NB4 (cell line): Measurements from ENCODE around the gene ETV6.

Source experiments
- MYC ChIP-seq: IDR thresholded peaks from 2 replicates; pipeline ENCODE4 v1.6.1; 2011; ENCODE audit warnings: low read depth, low read length
- POLR2A ChIP-seq: IDR thresholded peaks from 2 replicates; pipeline ENCODE4 v1.6.1; 2011; ENCODE audit warnings: mild to moderate bottlenecking; ENCODE audit not compliant: insufficient read length; ENCODE audit errors: extremely low read depth
- TF ChIP-seq, protein P1 (sequence below): IDR thresholded peaks from one replicate; pipeline ENCODE4 v1.5.1; 2012; ENCODE audit warnings: low read depth, low read length
- TF ChIP-seq, protein P2 (sequence below): IDR thresholded peaks from 2 replicates; pipeline ENCODE4 v1.6.1; 2011; ENCODE audit warnings: low read depth, low read length

DNA sequence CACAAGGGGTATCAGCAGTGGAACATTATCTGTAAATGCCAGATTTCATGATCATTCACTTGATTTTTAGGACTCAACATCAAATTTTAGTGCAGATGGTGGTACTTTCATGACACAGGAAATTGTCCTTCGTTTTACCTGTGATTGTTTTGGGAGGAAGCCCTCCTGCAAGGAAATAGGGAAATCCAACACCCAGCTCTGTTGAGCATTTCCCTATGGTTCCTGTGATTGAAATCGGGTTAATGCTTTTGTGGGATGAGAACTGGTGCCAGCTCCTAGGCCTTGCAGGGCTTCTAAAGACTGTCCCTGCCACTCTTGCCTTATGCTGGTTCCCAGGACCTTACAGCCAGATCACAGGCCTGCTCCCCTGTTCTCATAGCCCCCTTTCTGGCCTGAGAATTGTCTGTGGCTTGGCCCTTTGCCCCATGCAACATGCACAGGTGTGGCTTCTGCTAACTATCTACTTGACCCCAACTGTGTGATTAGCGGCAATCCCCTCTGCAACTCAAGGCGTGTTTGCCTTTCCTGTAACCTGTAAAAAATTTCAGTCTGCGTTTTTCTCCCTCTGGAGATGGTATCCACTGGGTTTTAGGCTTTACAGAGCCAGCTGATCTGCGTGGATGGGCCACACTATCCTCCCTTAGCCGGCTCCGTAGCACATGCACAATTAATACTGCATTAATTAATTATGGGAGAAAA lies 112.5 kb downstream of the ETV6 start:
- TF ChIP-seq, protein P1, sequence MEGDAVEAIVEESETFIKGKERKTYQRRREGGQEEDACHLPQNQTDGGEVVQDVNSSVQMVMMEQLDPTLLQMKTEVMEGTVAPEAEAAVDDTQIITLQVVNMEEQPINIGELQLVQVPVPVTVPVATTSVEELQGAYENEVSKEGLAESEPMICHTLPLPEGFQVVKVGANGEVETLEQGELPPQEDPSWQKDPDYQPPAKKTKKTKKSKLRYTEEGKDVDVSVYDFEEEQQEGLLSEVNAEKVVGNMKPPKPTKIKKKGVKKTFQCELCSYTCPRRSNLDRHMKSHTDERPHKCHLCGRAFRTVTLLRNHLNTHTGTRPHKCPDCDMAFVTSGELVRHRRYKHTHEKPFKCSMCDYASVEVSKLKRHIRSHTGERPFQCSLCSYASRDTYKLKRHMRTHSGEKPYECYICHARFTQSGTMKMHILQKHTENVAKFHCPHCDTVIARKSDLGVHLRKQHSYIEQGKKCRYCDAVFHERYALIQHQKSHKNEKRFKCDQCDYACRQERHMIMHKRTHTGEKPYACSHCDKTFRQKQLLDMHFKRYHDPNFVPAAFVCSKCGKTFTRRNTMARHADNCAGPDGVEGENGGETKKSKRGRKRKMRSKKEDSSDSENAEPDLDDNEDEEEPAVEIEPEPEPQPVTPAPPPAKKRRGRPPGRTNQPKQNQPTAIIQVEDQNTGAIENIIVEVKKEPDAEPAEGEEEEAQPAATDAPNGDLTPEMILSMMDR = no peak
- no peak for TF ChIP-seq POLR2A
- TF ChIP-seq MYC = no peak
- TF ChIP-seq, protein P2, sequence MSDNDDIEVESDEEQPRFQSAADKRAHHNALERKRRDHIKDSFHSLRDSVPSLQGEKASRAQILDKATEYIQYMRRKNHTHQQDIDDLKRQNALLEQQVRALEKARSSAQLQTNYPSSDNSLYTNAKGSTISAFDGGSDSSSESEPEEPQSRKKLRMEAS = no peak
